NOMO-1 treated with dmso at 0.1 percent for 144 hours (cell line): ENCODE results near the gene EEIG1.

Source experiments
- DNase-seq: peaks from one replicate; lab custom pipeline; 2025; ENCODE audit not compliant: unreplicated experiment; lab: John Stamatoyannopoulos, UW

Gene EEIG1

DNA sequence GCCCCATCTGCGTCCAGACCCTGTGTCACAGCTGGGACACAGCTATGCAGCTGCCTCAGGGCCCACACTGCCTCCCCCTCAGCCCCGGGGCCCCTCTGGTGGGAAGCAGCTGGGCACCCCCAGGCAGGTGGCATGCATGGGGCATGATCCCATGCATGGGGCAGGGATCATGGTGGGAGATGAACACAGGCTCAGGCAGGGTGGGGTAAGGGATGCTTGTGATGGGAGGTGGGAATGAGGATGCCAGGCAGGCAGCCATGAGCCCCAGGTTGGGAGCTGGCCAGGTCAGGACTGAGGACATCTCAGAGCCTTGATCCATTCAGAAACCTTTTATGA, 19.7 kb downstream of the EEIG1 start:
- no peak for DNase-seq

DNA sequence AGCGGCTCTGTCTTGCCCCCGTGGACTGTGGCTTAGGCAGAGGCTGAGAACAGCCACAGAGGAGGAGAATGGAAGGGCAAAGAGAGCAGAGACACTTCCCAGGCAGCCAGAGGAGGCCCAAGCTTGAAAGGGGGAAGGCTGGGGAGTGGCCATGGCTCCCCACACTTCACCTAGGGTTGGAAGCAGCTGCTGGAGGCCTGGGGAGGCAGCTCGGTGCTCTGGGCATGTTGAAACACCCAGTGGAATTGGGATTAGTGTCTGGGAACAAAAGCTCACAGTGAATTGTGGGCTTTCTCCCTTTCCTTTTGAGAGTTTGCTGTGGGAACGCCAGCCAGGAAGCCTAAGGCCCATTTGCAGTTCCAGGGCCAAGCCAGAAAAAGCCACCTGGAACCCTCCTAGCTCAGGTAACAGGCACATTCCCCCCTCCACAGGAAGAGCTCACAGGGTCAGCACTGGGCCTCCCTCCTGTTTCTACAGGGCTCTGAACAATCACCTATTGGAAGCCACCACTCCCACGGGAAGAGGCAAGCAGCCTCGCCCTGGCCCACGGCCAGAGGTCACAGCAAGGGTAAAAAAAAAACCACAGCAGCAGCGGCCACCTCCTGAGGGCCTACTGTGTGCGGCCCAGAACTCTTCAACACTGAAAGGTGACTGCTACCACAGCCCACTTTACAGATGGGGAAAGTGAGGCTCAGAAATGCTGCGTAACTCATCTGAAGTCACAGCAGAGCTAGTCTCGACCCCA, 20.2 kb downstream of the EEIG1 start:
- DNase-seq, result no peak

GRCh38 chr9:127959841-127960409, 20.9 kb downstream of the EEIG1 start:
- DNase-seq, result no peak

DNA sequence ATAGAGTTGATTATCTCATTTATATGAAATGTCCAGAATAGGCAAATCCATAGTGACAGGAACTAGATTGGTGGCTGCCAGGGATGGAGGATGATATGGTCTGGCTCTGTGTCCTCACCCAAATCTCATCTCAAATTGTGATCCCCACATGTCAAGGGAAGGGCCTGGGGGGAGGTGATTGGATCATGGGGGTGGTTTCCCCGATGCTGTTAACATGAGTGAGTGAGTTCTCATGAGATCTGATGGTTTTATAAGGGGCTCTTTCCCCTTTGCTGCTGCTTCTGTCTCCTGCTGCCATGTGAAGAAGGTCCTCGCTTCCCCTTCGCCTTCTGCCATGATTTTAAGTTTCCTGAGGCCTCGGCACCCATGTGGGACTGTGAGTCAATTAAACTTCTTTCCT, 21.4 kb downstream of the EEIG1 start:
- DNase-seq, result no peak

DNA sequence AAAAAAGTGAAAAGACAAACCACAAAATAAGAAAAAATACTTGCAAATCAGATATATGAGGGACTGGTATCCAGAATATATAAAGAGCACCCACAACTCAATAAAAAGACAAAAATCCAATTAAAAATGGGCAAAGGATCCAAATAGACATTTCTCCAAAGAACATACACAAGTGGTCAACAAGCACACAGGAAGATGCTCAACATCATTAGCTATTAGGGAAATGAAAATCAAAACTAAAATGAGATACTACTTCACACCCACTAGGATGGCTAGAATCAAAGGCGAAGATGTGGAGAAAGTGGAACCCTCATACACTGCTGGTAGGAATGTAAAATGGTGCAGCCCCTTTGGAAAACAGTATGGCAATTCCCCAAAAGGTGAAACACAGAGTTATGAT, 22.1 kb downstream of the EEIG1 start:
- DNase-seq, result no peak

DNA sequence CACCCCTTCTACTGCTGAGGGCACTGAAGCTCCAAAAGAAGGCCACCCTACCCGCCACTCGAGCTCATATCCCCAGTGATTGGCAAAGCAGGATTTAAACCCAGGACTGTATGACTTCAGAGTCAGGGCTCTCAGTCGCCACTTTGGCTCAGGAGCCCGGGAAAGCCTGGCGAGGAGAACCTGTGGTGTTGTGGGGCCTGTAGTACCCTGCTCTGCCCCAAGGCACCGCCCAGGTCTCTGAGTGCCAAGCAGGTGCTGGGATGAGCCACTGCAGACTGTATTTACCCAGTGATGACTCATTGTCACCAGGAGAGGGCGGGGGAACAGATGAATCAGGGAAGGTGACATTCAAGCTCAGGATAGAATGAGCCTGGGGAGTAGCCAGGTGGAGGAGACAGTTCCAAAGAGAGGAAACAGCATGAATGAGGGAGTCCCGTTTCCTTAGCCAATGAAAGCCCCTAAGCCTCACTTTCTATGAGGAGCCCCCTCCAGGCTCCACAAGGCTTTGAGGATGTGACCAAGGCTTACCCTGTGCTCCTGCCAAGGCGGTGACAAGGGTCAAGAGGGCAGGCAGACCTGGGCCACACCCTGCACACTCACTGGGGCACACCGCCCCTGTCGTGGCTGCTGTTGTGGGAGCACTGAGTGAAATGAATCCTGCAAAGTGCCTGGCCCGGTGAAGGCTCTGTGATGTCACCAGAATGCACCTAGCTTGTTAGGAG, 25.3 kb downstream of the EEIG1 start:
- DNase-seq, result no peak

GRCh38 chr9:127954831-127955293, 25.9 kb downstream of the EEIG1 start:
- no peak for DNase-seq

- DNase-seq, result no peak
These were observed 26.9 kb downstream of the EEIG1 start for GRCh38 chr9:127953768-127954505.

- no peak for DNase-seq
These were observed 27.6 kb downstream of the EEIG1 start for GRCh38 chr9:127953154-127953553.

GRCh38 chr9:127950513-127951289, 30.1 kb downstream of the EEIG1 start:
- no peak for DNase-seq

DNA sequence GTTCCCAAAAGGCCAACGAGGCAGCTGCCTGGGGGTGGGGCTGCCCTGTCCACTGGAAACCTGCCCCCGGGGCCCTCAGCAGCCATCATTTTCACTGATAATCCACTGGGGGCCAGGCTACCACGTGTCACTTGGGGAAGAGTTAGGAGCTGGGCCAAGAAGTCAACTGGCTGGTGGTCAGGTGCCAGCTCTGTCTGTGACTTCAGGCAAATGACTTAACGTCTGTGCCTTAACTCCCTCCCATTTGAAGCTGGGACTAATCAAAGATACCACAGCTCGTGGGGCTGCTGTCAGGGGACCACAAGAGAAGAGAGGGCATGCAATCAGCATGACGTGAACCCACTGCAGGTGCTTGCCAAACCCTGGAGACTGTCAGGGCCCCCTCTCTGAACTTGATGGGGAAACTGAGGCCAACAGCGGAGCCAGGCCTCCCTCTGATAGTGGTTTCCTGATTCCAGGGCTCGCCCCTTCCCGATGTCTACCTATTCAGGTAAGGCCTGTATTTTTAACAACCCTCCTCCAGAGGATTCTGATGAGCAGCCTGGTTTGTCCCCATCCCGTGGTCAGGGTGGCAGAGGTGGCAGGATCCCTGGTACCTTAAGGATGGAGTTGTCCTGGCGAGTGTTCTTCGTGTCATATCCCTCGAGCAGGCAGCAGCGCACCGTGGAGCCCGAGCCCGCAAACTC, 30.8 kb downstream of the EEIG1 start:
- DNase-seq, result no peak

DNA sequence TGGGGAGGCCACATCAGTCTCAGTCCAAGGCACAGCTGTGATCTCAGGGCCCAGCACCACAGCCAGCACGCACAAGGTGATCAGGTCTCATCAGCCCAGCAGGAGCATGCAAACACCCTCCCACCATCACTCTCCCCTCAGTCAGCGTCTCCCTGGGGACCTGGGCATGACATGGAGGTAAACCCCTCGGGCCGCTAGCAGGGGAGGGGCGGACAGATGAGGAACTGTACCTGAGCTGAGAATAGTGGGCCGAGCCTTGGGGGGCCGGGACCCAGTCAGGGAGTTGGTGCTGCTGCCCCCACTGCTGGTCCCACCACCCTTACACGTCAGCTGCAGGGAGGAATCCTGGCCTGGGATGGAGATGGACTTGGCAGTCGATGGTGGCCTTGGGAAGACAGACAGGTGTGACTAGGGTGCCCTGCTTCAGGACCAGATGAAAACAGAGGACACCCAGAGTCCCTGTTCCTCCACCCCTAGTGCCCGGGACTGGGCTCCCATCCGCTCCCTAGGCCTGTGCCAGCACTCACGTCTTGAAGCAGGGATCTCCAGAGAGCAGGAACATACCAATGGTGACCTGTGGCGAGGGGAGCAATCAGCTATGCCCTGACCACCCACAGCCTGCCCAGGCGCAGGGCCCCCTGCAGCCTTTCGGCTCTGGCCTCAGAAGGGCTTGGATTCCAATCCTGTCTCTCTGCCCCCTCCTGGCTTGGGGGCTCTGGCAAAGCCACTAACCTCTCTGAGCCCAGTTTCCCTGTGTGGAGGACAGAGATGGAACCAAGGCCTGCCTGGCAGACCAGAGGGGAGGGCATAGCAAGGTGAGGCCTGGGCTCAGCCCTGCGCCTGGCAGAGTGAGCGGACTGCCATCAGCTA, 32.7 kb downstream of the EEIG1 start:
- DNase-seq, result no peak

GRCh38 chr9:127946728-127947127, 34.1 kb downstream of the EEIG1 start:
- DNase-seq, result no peak

GRCh38 chr9:127945942-127946341, 34.8 kb downstream of the EEIG1 start:
- no peak for DNase-seq

DNA sequence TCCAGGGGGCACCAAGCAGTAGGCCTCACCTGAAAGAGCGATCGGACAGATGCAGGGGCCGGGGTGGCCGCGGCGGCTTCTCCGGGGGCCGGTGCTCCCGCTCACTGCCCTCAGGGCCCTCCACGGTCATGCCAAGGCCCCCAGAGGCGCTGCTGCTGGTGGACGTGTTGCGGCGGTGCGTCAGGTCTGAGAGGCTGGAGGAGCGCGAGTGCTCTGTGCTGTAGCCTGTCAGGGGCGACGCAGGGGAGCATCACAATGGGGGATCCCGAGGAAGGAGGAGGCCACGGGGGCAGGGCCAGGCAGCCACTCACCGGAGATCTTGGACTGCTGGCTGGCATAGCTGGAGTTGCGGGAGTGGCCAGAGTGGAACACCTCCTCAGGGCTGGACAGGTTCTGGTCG, 35.5 kb downstream of the EEIG1 start:
- DNase-seq, result no peak

DNA sequence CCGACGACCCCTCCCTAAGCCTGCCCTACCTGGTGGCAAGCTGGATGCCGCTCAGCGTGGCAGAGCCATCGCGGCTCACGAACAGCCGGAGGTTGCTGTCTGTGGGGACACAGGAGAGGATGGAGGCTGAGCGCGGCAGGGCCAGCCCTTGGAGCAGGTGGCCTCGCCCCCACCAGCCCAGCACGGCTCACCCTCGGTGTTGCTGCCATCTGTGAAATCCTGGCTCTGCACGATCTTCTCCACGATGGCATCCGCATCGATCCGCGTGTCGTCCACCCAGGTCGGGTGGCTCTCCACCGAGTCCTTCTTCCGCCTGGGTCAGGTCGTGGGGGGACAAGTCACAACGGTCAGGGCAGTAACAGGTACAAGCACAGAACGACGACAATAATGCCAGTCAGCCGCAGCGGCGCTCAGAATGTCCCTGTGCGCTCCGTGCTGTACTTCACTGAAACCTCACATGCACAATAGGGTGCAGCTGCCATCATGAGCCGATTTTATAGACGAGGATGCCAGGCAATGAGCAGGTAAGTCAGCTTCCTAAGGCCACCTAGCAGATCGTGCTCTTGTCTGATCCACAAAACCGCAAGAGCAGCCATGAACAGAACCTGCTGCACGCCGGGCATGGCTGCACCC, 36.1 kb downstream of the EEIG1 start:
- no peak for DNase-seq

DNA sequence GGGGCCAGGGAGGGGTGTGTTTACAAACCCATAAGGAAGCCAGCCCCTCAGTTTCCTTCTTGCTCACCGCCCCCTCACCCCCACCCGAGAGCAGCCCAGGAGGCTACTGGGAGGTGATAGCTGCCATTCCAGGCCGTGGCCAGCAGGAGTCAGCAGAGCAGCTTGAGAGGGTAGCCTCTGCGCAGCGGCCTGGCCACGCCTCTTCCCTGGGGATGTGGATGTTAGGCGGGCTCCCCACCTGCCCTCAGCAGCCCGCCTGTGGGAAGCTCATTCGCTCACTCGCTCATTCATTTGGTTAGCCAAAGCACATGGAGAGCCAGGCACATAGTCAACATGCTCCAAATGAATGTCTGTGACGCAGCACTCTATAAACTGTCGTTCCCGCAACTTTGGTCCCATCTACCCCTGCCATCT, 37.1 kb downstream of the EEIG1 start:
- peak; percentile 5 for DNase-seq

- no peak for DNase-seq
These were observed 37.7 kb downstream of the EEIG1 start for GRCh38 chr9:127943011-127943662.
